CD4-positive, alpha-beta T cell treated with Interleukin-10 for 1 hour (primary cell): ENCODE results near the gene GPRIN2.
"Not testable (repeated sequence)": the region's sequence is repeated elsewhere in the genome, so short reads cannot be mapped to it uniquely, and the experiment has no call there.

Source experiments
- DNase-seq: peaks from one replicate; pipeline ENCODE4 v3.0.0-alpha.2; 2020

GPRIN2 gene

DNA sequence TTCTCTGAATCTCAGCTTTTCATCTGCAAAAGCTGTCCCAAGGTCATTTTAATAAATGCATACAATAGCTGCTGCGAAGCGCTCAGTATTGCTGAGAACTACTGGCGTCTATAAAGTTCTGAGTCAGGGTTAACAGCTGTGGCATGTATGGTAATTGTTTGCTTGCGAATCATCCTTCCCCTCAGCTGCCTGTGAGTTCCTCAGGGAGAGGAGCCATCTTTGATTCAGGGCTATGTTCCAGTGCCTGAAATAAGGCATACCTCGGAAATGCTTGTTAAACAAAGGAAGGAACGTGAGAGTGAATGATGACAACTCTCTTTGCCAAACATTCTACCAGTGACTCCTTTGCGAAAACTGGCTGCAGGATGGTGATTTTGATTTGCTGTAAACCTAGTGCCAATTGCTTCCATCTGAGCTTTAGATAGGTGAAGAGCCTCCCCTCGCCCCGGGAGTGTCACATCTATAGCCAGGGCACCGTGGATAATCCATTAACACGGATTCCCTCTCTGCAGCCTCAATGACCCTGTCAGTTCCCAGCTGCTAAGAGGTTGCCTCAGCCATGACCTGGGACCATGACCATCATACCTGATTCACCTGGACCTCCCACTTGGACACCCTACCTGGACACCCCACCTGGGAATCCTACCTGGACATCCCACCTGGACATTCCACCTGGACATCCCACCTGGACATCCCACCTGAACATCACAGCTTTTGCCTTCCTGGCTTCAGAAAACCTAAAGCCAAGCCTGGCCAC is 39.6 kb downstream of the GPRIN2 start:
- DNase-seq: no peak

GRCh38 chr10:46515793-46516192 is 40.7 kb downstream of the GPRIN2 start:
- no peak for DNase-seq

DNA sequence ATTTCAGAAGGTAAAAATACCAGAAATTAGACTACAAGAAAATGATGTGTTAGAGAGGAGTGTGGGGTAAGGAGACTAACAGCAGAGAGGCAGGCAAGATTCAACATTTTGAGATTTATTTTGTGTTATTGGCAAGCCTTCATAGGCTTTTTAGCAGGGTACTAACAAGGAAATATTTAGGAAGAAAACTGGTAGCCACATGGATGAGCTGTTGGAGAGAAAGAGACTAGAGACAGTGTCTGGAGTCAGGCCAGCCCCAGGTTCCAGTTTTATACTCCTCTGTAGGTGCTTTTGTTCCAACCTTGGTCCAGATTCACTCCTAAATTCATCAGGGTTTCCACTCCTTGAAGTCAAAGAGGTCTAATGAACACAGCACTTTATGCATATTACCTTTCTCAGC is 41.1 kb downstream of the GPRIN2 start:
- DNase-seq: no peak

GRCh38 chr10:46514899-46515298 is 41.6 kb downstream of the GPRIN2 start:
- no peak for DNase-seq

DNA sequence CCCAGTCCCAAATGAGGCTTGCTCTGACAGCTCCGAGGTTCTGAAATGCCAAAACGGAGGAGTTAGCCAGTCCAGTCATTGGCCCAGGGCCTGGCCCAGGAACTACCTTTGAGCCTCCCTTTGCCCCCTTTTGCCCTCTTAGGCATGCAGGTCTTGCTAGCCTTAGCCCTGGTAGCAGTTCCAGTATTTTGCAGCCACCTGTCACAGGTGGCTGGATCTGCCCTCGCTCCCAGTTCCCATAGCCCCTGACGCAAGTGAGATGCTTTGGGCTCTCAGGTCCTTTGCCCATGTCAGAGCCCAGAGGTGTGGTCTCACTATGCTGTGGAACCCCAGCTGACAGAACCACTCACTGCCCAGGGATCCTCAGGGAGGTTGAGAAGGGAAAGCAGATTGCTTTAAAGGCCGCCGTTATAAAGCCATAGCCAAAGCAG is 42.0 kb downstream of the GPRIN2 start:
- DNase-seq: no peak

GRCh38 chr10:46513333-46513732 is 43.1 kb downstream of the GPRIN2 start:
- DNase-seq: not testable (repeated sequence)

DNA sequence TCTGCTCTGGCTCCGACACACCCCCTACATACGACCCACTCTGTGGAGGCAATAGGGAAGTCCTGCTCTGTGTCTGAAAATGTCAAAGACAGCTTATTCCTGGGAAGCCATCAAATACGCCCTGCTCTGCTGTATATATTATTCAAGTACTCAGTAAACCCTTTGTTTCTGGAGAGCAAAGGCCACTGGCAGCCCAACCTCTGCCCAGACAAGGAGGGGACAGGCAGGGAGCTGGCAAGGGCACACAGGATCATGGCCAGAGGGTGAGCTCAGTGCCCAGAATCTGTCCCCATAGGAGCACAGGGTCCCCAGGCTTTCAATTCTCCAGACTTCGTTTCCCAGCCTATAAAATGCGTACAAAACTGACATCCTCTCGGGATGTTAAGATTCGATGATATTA is 43.7 kb downstream of the GPRIN2 start:
- not testable (repeated sequence) for DNase-seq

- not testable (repeated sequence) for DNase-seq
These were observed 44.5 kb downstream of the GPRIN2 start for GRCh38 chr10:46512002-46512401.
